ENCODE measurements around the gene PRKCB.

DNA sequence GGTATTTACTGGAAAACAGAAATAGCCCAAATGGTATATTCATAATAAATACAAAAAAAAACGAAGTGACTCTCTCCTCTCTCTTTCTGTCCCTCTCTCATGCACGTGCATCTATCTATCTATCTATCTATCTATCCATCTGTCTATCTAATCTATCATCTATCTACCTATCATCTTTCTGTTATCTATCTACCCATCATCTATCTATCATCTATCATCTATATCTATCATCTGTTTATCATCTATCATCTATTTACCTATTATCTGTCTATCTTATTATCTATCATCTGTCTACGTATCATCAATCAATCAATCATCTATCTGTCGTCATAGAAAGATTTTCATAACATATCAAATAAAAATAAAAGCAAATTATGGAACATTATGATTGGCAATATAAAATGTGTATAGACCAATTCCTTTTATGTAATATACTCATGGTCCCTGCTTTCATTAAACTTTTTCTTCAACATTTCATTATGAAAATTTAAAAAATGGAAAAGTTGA lies 293.7 kb downstream of the PRKCB start:
- TF ChIP-seq, protein P1, sequence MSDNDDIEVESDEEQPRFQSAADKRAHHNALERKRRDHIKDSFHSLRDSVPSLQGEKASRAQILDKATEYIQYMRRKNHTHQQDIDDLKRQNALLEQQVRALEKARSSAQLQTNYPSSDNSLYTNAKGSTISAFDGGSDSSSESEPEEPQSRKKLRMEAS (IDR thresholded peaks at IDR 0.05): no peak
- TF ChIP-seq, protein P2, sequence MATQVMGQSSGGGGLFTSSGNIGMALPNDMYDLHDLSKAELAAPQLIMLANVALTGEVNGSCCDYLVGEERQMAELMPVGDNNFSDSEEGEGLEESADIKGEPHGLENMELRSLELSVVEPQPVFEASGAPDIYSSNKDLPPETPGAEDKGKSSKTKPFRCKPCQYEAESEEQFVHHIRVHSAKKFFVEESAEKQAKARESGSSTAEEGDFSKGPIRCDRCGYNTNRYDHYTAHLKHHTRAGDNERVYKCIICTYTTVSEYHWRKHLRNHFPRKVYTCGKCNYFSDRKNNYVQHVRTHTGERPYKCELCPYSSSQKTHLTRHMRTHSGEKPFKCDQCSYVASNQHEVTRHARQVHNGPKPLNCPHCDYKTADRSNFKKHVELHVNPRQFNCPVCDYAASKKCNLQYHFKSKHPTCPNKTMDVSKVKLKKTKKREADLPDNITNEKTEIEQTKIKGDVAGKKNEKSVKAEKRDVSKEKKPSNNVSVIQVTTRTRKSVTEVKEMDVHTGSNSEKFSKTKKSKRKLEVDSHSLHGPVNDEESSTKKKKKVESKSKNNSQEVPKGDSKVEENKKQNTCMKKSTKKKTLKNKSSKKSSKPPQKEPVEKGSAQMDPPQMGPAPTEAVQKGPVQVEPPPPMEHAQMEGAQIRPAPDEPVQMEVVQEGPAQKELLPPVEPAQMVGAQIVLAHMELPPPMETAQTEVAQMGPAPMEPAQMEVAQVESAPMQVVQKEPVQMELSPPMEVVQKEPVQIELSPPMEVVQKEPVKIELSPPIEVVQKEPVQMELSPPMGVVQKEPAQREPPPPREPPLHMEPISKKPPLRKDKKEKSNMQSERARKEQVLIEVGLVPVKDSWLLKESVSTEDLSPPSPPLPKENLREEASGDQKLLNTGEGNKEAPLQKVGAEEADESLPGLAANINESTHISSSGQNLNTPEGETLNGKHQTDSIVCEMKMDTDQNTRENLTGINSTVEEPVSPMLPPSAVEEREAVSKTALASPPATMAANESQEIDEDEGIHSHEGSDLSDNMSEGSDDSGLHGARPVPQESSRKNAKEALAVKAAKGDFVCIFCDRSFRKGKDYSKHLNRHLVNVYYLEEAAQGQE (IDR thresholded peaks at IDR 0.05; ENCODE audit: low read depth): no peak

Data from HCT116 (cell line).